Ascending aorta (tissue), 2 donors: ENCODE results near the gene MOV10. TPM values are rescaled to one million over a fixed set of nuclear protein-coding genes. Genes with fewer than 3 reads are reported as not detected.

Experiments
- DNase-seq, 2 donors: peaks; one replicate each; pipeline ENCODE4 v3.0.0-alpha.2; 2019; ENCODE audit warnings: low spot score in 2 of 2
- H3K27ac ChIP-seq, 2 donors: fragments of 200-600 bp; sonication (generic); one replicate each; pipeline ENCODE4 v1.5.1; 2016 to 2017; ENCODE audit warnings: mild to moderate bottlenecking in 1 of 2
- H3K27me3 ChIP-seq: fragments of 200-600 bp; sonication (generic); one replicate; pipeline ENCODE4 v1.5.1; 2017
- H3K36me3 ChIP-seq, 2 donors: fragments of 200-600 bp; sonication (generic); one replicate each; pipeline ENCODE4 v1.5.1; 2016
- H3K4me1 ChIP-seq, 2 donors: fragments of 200-600 bp; sonication (generic); one replicate each; pipeline ENCODE4 v1.5.1; 2016 to 2017; ENCODE audit warnings: mild to moderate bottlenecking in 1 of 2
- H3K4me3 ChIP-seq, 2 donors: fragments of 200-600 bp; sonication (generic); one replicate each; pipeline ENCODE4 v1.5.1; 2016 to 2017; ENCODE audit warnings: mild to moderate bottlenecking in 1 of 2
- H3K9me3 ChIP-seq, 2 donors: fragments of 200-600 bp; sonication (generic); one replicate each; pipeline ENCODE4 v1.5.1; 2016
- intact Hi-C: fragments of 100-400 bp; cut with DNase I; formaldehyde crosslinking; loops from one replicate; pipeline ENCODE4 v1.15.1; 2023
- total RNA-seq: library from RNA; depleted of rRNA; stranded (reverse); fragments of >200 nt; gene quantifications from one replicate; pipeline ENCODE4 v1.1.0, GENCODE V29; 2016
- TF ChIP-seq, protein P1 (sequence below), 3 experiments: fragments of 200-600 bp in 2 of 3; fragments of 450-650 bp in 1 of 3; sonication (generic) in 2 of 3; IDR thresholded peaks; one replicate each; pipeline ENCODE4 v1.5.1; 2016 to 2019; ENCODE audit warnings: antibody characterized with exemption in 3 of 3, mild to moderate bottlenecking in 1 of 3, moderate library complexity in 1 of 3

MOV10 gene
- total RNA-seq, 1 donor from 2014 or later: 69.5 TPM

DNA sequence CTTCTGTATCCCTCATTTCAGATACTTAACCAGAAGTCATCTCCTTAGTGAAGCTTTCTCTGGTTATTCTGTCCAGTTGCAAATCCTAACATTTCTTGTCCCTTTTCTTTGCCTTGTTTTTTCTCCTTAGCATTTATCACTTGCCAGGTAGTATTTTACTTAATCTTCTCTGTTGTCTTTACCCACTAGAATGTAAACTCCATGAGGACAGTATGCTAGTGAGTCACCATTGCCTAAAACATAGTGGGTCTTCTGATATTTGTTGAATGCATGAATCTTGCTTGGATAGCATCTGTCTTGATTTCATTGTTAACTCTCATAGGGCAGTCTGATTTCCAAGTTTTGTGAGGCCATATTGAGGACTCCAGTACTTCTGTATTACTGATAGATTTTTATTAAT lies 45.2 kb upstream of the MOV10 start:
- no peak overlapping the region for H3K4me3 ChIP-seq
- intact Hi-C loops: no loop called here
- peaks cover 0 to 14% of the 10 kb centered on the region in 2 donors for H3K4me1 ChIP-seq
- TF ChIP-seq, protein P1, sequence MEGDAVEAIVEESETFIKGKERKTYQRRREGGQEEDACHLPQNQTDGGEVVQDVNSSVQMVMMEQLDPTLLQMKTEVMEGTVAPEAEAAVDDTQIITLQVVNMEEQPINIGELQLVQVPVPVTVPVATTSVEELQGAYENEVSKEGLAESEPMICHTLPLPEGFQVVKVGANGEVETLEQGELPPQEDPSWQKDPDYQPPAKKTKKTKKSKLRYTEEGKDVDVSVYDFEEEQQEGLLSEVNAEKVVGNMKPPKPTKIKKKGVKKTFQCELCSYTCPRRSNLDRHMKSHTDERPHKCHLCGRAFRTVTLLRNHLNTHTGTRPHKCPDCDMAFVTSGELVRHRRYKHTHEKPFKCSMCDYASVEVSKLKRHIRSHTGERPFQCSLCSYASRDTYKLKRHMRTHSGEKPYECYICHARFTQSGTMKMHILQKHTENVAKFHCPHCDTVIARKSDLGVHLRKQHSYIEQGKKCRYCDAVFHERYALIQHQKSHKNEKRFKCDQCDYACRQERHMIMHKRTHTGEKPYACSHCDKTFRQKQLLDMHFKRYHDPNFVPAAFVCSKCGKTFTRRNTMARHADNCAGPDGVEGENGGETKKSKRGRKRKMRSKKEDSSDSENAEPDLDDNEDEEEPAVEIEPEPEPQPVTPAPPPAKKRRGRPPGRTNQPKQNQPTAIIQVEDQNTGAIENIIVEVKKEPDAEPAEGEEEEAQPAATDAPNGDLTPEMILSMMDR (IDR thresholded peaks at IDR 0.05): no peak
- H3K36me3 ChIP-seq: no peaks in the 10 kb centered on the region
- no peaks in the 10 kb centered on the region for H3K9me3 ChIP-seq
- no peak for DNase-seq
- H3K27ac ChIP-seq: no peak overlapping the region
- H3K27me3 ChIP-seq: no peaks in the 10 kb centered on the region

DNA sequence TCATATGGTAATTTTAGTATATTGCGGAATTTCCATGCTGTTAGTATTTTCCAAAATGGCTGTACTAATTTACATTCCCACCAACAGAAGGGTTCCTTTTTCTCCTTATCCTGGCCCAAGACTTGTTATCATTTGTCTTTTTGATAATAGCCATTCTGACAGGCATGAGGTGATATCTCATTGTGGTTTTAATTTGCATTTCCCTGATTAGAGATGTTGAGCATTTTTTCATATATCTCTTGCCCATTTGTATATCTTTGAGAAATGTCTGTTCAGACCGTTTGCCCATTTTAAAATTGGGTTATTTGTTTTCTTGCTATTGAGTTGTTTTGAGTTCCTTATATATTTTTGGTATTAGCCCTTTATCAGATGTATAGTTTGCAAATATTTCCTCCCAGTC lies 40.8 kb upstream of the MOV10 start:
- Histone ChIP-seq H3K36me3 (no peaks in the 10 kb centered on the region), H3K27me3 (no peaks in the 10 kb centered on the region), H3K4me1 (peaks cover 0 to 12% of the 10 kb centered on the region in 2 donors), H3K4me3 (no peak overlapping the region), H3K27ac (no peak overlapping the region), H3K9me3 (no peaks in the 10 kb centered on the region)
- intact Hi-C loops: no loop called here
- DNase-seq: no peak
- TF ChIP-seq, protein P1 (IDR thresholded peaks at IDR 0.05): no peak

DNA sequence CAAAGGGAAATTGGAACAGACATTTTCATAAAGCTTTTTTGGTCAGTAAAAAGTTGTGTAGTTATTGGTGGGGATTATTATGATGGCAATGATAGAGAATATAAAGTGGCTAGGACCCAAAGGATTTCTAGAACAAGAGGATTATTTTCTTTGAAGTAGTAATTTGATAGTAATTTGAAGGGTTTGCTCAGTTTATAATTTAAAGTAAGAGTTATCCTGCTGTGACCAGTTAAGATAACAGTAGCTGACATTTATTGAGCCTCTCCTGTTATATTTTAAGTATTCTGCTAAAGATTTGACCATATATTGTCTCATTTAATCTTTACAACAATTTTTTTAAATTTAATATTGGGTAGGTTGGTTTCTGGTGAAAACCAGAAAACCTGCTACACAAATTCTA lies 40.1 kb upstream of the MOV10 start:
- H3K27ac ChIP-seq: no peak overlapping the region
- no peaks in the 10 kb centered on the region for H3K27me3 ChIP-seq
- no peaks in the 10 kb centered on the region for H3K36me3 ChIP-seq
- H3K4me1 ChIP-seq: peaks cover 0 to 10% of the 10 kb centered on the region in 2 donors
- no peaks in the 10 kb centered on the region for H3K9me3 ChIP-seq
- TF ChIP-seq, protein P1 (IDR thresholded peaks at IDR 0.05): no peak
- no peak overlapping the region for H3K4me3 ChIP-seq
- intact Hi-C loops: no loop called here
- DNase-seq: no peak

DNA sequence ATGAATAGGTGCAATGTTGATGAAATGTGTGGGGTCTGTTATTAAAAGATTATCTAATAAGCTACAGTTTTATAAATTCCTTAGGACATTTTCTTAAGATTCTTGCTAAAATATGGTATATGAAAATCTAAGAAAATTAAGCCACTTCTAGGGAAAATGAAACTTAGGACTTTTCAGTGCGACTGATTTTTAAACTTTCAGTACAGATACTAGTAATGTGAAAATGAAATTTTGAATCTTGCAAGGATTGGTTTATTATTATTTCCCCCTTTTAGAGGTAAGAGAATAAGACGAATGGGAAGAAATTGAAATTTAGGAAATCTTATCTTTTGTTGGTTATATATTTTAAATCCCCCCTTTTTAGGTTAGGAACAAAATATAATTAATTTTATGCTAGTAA lies 38.4 kb upstream of the MOV10 start:
- Histone ChIP-seq H3K9me3 (no peaks in the 10 kb centered on the region), H3K4me3 (no peak overlapping the region), H3K4me1 (peaks cover 0 to 10% of the 10 kb centered on the region in 2 donors), H3K27ac (no peak overlapping the region), H3K36me3 (no peaks in the 10 kb centered on the region), H3K27me3 (no peaks in the 10 kb centered on the region)
- no peak for DNase-seq
- TF ChIP-seq, protein P1 (IDR thresholded peaks at IDR 0.05): no peak
- intact Hi-C loops: no loop called here

DNA sequence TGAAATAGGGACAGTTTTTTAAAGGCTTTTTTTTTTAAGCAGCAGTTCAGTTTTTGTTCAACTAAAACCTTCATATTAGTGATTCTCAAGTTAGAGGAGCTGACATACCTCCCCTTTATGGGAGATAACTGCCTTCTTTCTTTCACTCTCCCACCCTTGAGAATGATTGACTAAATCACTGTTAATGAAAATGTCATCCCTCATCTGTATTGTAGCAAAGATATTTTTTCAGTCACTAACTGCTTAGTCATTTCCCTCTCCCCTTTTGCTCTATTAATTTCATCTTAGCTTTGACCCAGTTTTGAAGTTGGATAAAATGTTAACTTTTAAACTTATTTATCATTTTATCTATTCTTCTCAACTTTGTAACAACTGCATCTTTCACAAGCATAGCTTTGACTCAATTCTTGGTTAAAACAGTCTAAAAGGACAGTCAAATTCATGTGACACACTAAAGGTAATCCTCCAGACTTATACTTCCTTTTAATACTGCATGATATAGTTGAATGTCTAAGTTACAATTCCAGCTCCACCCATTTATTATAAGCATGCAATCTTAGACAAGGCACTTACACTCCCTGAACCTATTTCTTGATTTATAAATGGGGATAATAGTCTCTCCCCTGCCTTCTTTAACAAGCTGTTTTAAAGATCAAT lies 37.7 kb upstream of the MOV10 start:
- Histone ChIP-seq H3K36me3 (no peaks in the 10 kb centered on the region), H3K27me3 (no peaks in the 10 kb centered on the region), H3K27ac (no peak overlapping the region), H3K4me1 (peaks cover 0 to 10% of the 10 kb centered on the region in 2 donors), H3K9me3 (no peaks in the 10 kb centered on the region), H3K4me3 (no peak overlapping the region)
- intact Hi-C loops: no loop called here
- DNase-seq: no peak
- TF ChIP-seq, protein P1 (IDR thresholded peaks at IDR 0.05): no peak
